Sigmoid colon (tissue), 7 donors: ENCODE data around the gene SH3RF3. TPM values are rescaled to one million over a fixed set of nuclear protein-coding genes. Genes with fewer than 3 reads are reported as not detected.

Source experiments
- DNase-seq: peaks from one replicate; pipeline ENCODE4 v3.0.0-alpha.2; 2019
- H3K27ac ChIP-seq, 4 donors: fragments of 200-600 bp; sonication (generic); one replicate each; pipeline ENCODE4 v1.5.1; 2016 to 2019; ENCODE audit warnings: mild to moderate bottlenecking in 1 of 4
- H3K27me3 ChIP-seq, 3 donors: fragments of 200-600 bp; sonication (generic); one replicate each; pipeline ENCODE4 v1.5.1; 2019; ENCODE audit warnings: mild to moderate bottlenecking in 1 of 3
- H3K36me3 ChIP-seq, 4 donors: fragments of 200-600 bp; sonication (generic); one replicate each; pipeline ENCODE4 v1.5.1; 2016 to 2019
- H3K4me1 ChIP-seq, 4 donors: fragments of 200-600 bp; sonication (generic); one replicate each; pipeline ENCODE4 v1.5.1; 2017 to 2019
- H3K4me3 ChIP-seq, 4 donors: fragments of 200-600 bp; sonication (generic); one replicate each; pipeline ENCODE4 v1.5.1; 2017 to 2019; ENCODE audit warnings: mild to moderate bottlenecking in 2 of 4, moderate library complexity in 1 of 4
- H3K9me3 ChIP-seq, 4 donors: fragments of 200-600 bp in 3 of 4; sonication (generic) in 3 of 4; one replicate each; pipeline versions ENCODE4 v1.5.1 to v1.6.1; 2013 to 2019
- EP300 ChIP-seq, 4 donors: sonication (generic); formaldehyde crosslinking; IDR thresholded peaks; one replicate each; pipeline ENCODE4 v1.6.1; 2017; ENCODE audit warnings: antibody characterized with exemption in 4 of 4
- POLR2A ChIP-seq, 2 donors: fragments of 450-650 bp; IDR thresholded peaks; one replicate each; pipeline ENCODE4 v1.6.1; 2016; ENCODE audit warnings: antibody characterized with exemption in 2 of 2, mild to moderate bottlenecking in 2 of 2, moderate library complexity in 2 of 2
- POLR2AphosphoS5 ChIP-seq, 4 donors: sonication (generic); formaldehyde crosslinking; IDR thresholded peaks; one replicate each; pipeline ENCODE4 v1.6.1; 2017; ENCODE audit warnings: antibody characterized with exemption in 4 of 4
- WGBS, 2 donors: extraction: QIAGEN DNeasy Blood & Tissue Kit; methylation state at CpG; one replicate each; pipeline ENCODE4 v1.1.7; 2013; 5-methylcytosine and 5-hydroxymethylcytosine counted together
- intact Hi-C: fragments of 100-400 bp; cut with DNase I; formaldehyde crosslinking; loops from one replicate; pipeline ENCODE4 v1.15.1; 2023
- polyA plus RNA-seq, 3 donors: library from polyadenylated mRNA; stranded (reverse); fragments of 200-250 nt; gene quantifications; one replicate each; pipeline ENCODE4 v1.2.3, GENCODE V29; 2013
- total RNA-seq, 4 donors: library from RNA; depleted of rRNA; stranded (reverse); fragments of >200 nt; gene quantifications; one replicate each; pipeline ENCODE4 v1.1.0, GENCODE V29; 2016
- TF ChIP-seq, protein P1 (sequence below), 4 experiments: fragments of 450-650 bp in 3 of 4; fragments of 200-600 bp in 1 of 4; IDR thresholded peaks; one replicate each; pipeline ENCODE4 v1.5.1; 2016 to 2019; ENCODE audit warnings: antibody characterized with exemption in 4 of 4, mild to moderate bottlenecking in 3 of 4, moderate library complexity in 2 of 4
- donor health status: healthy with polysubstance abuse.
- donor health status: Bipolar disorder and iron deficiency.
- donor health status: healthy.

Gene SH3RF3
- total and polyA plus RNA-seq, 7 donors = 0.69 to 10.0 (median 3.4) TPM

GRCh38 chr2:109421101-109421500 is 292.1 kb downstream of the SH3RF3 start:
- Histone ChIP-seq H3K9me3 (no peaks in the 10 kb centered on the region), H3K27ac (no peak overlapping the region), H3K27me3 (no peaks in the 10 kb centered on the region), H3K4me3 (no peak overlapping the region), H3K36me3 (no peaks in the 10 kb centered on the region), H3K4me1 (peaks cover 0 to 8% (median 0%) of the 10 kb centered on the region in 4 donors)
- TF ChIP-seq, protein P1, sequence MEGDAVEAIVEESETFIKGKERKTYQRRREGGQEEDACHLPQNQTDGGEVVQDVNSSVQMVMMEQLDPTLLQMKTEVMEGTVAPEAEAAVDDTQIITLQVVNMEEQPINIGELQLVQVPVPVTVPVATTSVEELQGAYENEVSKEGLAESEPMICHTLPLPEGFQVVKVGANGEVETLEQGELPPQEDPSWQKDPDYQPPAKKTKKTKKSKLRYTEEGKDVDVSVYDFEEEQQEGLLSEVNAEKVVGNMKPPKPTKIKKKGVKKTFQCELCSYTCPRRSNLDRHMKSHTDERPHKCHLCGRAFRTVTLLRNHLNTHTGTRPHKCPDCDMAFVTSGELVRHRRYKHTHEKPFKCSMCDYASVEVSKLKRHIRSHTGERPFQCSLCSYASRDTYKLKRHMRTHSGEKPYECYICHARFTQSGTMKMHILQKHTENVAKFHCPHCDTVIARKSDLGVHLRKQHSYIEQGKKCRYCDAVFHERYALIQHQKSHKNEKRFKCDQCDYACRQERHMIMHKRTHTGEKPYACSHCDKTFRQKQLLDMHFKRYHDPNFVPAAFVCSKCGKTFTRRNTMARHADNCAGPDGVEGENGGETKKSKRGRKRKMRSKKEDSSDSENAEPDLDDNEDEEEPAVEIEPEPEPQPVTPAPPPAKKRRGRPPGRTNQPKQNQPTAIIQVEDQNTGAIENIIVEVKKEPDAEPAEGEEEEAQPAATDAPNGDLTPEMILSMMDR (IDR thresholded peaks at IDR 0.05) = no peak
- peak; percentile 27 for DNase-seq
- intact Hi-C loops = no loop called here
- 88 to 93% methylated on average over 3 of the region's 3 CpGs for WGBS, 2 donors

DNA sequence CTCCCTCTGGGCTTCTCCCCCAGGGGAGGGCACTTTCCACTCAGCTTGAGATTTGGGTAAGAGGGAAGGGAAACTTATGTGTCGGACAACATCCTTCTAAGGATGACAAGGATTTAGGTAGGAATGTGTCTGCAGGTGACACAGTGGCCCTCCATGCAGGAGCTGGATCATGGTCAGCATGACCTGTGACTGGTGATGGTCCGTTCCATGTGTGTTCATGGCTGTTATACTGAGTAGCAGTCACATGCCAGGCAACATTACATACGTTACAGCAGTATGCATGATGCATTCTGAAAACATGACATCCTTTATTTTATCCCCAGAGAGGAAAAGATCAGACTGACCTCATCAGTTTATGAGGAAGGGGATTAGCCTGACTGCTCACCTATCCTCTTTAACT is 292.6 kb downstream of the SH3RF3 start:
- H3K36me3 ChIP-seq = no peaks in the 10 kb centered on the region
- DNase-seq = no peak
- H3K27me3 ChIP-seq = no peaks in the 10 kb centered on the region
- no peaks in the 10 kb centered on the region for H3K9me3 ChIP-seq
- 93 to 94% methylated on average over 3 of the region's 3 CpGs for WGBS, 2 donors
- no peak overlapping the region for H3K4me3 ChIP-seq
- intact Hi-C loops = no loop called here
- H3K4me1 ChIP-seq = peaks cover 0 to 8% (median 0%) of the 10 kb centered on the region in 4 donors
- TF ChIP-seq, protein P1 (IDR thresholded peaks at IDR 0.05) = no peak
- TF ChIP-seq POLR2AphosphoS5 (IDR thresholded peaks at IDR 0.05) (no peak), POLR2A (IDR thresholded peaks at IDR 0.05) (no peak), EP300 (IDR thresholded peaks at IDR 0.05) (no peak)
- H3K27ac ChIP-seq = no peak overlapping the region

GRCh38 chr2:109422071-109422757 is 293.2 kb downstream of the SH3RF3 start:
- TF ChIP-seq, protein P1 (IDR thresholded peaks at IDR 0.05) = no peak
- TF ChIP-seq EP300 (IDR thresholded peaks at IDR 0.05) (no peak), POLR2A (IDR thresholded peaks at IDR 0.05) (no peak), POLR2AphosphoS5 (IDR thresholded peaks at IDR 0.05) (no peak)
- 89 to 93% methylated on average over 10 of the region's 10 CpGs for WGBS, 2 donors
- peak; percentile 24 for DNase-seq

DNA sequence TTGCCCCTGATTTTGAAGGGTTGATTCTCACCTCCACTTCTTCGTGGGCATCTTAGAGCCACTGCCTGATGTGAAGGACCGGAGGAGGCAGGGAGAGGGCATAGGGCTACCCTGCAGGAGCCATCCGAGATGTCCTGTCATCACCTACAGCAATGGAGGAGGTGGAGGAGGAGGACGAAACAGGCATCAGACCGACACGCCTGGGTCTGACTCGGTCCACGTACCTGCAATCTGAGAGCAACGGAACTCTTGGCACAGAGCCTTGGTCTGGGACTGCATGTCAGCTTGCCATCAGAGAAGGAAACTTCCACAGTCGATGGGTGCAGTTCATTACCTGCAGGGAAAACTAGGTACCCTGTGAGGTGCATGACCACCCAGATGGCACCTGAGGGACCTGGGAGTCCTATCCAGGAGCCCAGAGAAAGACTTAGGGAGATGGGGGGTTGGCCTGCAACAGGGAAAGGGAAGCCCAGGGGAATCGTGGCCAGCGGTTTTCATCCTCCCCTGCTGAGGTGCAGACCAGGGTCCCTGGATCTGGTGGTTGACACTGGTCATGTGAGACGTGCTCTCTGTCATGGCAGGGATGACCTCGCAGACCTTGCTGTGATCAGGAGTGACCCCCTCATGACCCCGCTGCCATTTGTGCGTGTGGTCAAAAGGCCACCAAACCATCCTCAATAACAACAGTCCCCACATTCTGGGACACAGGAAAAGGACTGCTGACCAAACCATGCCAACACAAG is 293.9 kb downstream of the SH3RF3 start:
- 92 to 94% methylated on average over 16 of the region's 16 CpGs for WGBS, 2 donors
- peak; percentile 56 for DNase-seq
- Histone ChIP-seq H3K4me3 (no peak overlapping the region), H3K4me1 (peaks cover 0 to 8% (median 0%) of the 10 kb centered on the region in 4 donors), H3K27ac (no peak overlapping the region), H3K36me3 (no peaks in the 10 kb centered on the region), H3K27me3 (no peaks in the 10 kb centered on the region), H3K9me3 (no peaks in the 10 kb centered on the region)
- TF ChIP-seq, protein P1 (IDR thresholded peaks at IDR 0.05) = no peak
- TF ChIP-seq POLR2AphosphoS5 (IDR thresholded peaks at IDR 0.05) (no peak), EP300 (IDR thresholded peaks at IDR 0.05) (no peak), POLR2A (IDR thresholded peaks at IDR 0.05) (no peak)
- intact Hi-C loops = no loop called here

More at GRCh38 chr2:109422071-109422757, 293.2 kb downstream of the SH3RF3 start:
- intact Hi-C loops = no loop called here
- Histone ChIP-seq H3K4me1 (peaks cover 0 to 8% (median 0%) of the 10 kb centered on the region in 4 donors), H3K4me3 (no peak overlapping the region), H3K36me3 (no peaks in the 10 kb centered on the region), H3K9me3 (no peaks in the 10 kb centered on the region), H3K27me3 (no peaks in the 10 kb centered on the region), H3K27ac (no peak overlapping the region)
